WTC11 (cell line): Measurements from ENCODE around the gene KRT222. TPM values are rescaled to one million over a fixed set of nuclear protein-coding genes. Genes with fewer than 3 reads are reported as not detected.
A peak's percentile ranks its signal among the peaks of the same experiment; 100 is the strongest.

ENCODE experiments used
- ATAC-seq: fragments of 200-7000 bp; cut with Tn5 transposase; 2 replicates; pipeline ENCODE4 v1.10.0; 2021; ENCODE audit warnings: mild to moderate bottlenecking, moderate library complexity
- Bru-seq: library from RNA; stranded (reverse); fragments of 400-500 nt; gene quantifications from one replicate; lab custom pipeline; 2021; lab: Mats Ljungman, UMichigan
- CTCF ChIA-PET: fragments of 300-600 bp; sonication (Branson Sonifier 250); formaldehyde crosslinking; loops from one replicate; lab custom pipeline; 2021; ENCODE audit warnings: antibody characterized with exemption; lab: Charles Lee
- POLR2A ChIA-PET: fragments of 350-600 bp; sonication (Branson Sonifier 250); formaldehyde crosslinking; loops from one replicate; lab custom pipeline; 2021; ENCODE audit warnings: antibody characterized with exemption; lab: Charles Lee
- DNase-seq: peaks from one replicate; pipeline ENCODE4 v3.0.0; 2021; ENCODE audit warnings: low spot score
- H3K27ac Mint-ChIP-seq: 2 replicates; pipeline ENCODE4 v1.8.0; 2021; ENCODE audit warnings: mixed read lengths
- H3K27me3 Mint-ChIP-seq: 2 replicates; pipeline ENCODE4 v1.8.0; 2021; ENCODE audit warnings: low read depth, mild to moderate bottlenecking, moderate library complexity, mixed read lengths
- H3K36me3 Mint-ChIP-seq: 2 replicates; pipeline ENCODE4 v1.8.0; 2021; ENCODE audit warnings: mixed read lengths
- H3K4me1 Mint-ChIP-seq: 2 replicates; pipeline ENCODE4 v1.8.0; 2022; ENCODE audit warnings: mixed read lengths
- H3K4me3 Mint-ChIP-seq: 2 replicates; pipeline ENCODE4 v1.8.0; 2021; ENCODE audit warnings: mild to moderate bottlenecking, moderate library complexity, mixed read lengths
- H3K9me3 Mint-ChIP-seq: 2 replicates; pipeline ENCODE4 v1.8.0; 2021; ENCODE audit warnings: mixed read lengths
- ATF1 ChIP-seq: sonication (generic); formaldehyde crosslinking; IDR thresholded peaks from 2 replicates; pipeline ENCODE4 v1.8.1; 2023; ENCODE audit warnings: mild to moderate bottlenecking, moderate library complexity, missing genetic modification reagents
- GTF2I ChIP-seq: fragments of 250-450 bp; sonication (Bioruptor Pico); conservative IDR thresholded peaks from 2 replicates; pipeline ENCODE4 v1.4.0; 2021; ENCODE audit warnings: mild to moderate bottlenecking
- HMGA2 ChIP-seq: fragments of 250-450 bp; sonication (Bioruptor Pico); IDR thresholded peaks from 2 replicates; pipeline ENCODE4 v1.4.0; 2021; ENCODE audit warnings: mild to moderate bottlenecking, moderate library complexity
- JAZF1 ChIP-seq: fragments of 250-450 bp; sonication (Bioruptor Pico); IDR thresholded peaks from 2 replicates; pipeline ENCODE4 v1.9.0; 2021; ENCODE audit warnings: moderate library complexity, mild to moderate bottlenecking, inconsistent platforms
- MXD4 ChIP-seq: fragments of 250-450 bp; sonication (Bioruptor Pico); IDR thresholded peaks from 2 replicates; pipeline ENCODE4 v1.8.0; 2021; ENCODE audit warnings: mild to moderate bottlenecking, moderate library complexity, borderline replicate concordance
- NFE2L1 ChIP-seq: sonication (generic); formaldehyde crosslinking; IDR thresholded peaks from 2 replicates; pipeline ENCODE4 v1.8.1; 2023; ENCODE audit warnings: missing genetic modification reagents
- PRDM15 ChIP-seq: sonication (generic); formaldehyde crosslinking; IDR thresholded peaks from 2 replicates; pipeline ENCODE4 v1.8.0; 2022; ENCODE audit warnings: missing genetic modification reagents
- STAT6 ChIP-seq: sonication (generic); formaldehyde crosslinking; conservative IDR thresholded peaks from 2 replicates; pipeline ENCODE4 v1.8.1; 2023; ENCODE audit warnings: mild to moderate bottlenecking, low read depth, missing genetic modification reagents, moderate library complexity
- TEAD4 ChIP-seq: sonication (generic); formaldehyde crosslinking; IDR thresholded peaks from 2 replicates; pipeline ENCODE4 v1.8.0; 2022; ENCODE audit warnings: mild to moderate bottlenecking, missing genetic modification reagents
- ZNF232 ChIP-seq: sonication (generic); formaldehyde crosslinking; IDR thresholded peaks from 2 replicates; pipeline ENCODE4 v1.8.0; 2022; ENCODE audit warnings: mild to moderate bottlenecking, missing genetic modification reagents
- ZNF263 ChIP-seq: sonication (generic); formaldehyde crosslinking; IDR thresholded peaks from 2 replicates; pipeline ENCODE4 v1.8.1; 2022; ENCODE audit warnings: low read depth, mild to moderate bottlenecking, moderate library complexity, missing genetic modification reagents
- long read RNA-seq, 3 experiments: library from RNA in 1 of 3; library from capped mRNA in 1 of 3; library from polyadenylated mRNA in 1 of 3; unstranded in 2 of 3; stranded (forward) in 1 of 3; transcript quantifications; one replicate each; pipeline ENCODE4 v2.0.0, GENCODE V29; 2021
- total RNA-seq: library from RNA; stranded (reverse); gene quantifications from 3 replicates; pipeline ENCODE4 v1.2.3, GENCODE V29; 2021
- TF ChIP-seq, protein P1 (sequence below): sonication (generic); formaldehyde crosslinking; IDR thresholded peaks from 2 replicates; pipeline ENCODE4 v1.8.0; 2022; ENCODE audit warnings: mild to moderate bottlenecking, missing genetic modification reagents
- TF ChIP-seq, protein P2 (sequence below): sonication (generic); formaldehyde crosslinking; IDR thresholded peaks from 2 replicates; pipeline ENCODE4 v1.8.1; 2022; ENCODE audit warnings: mild to moderate bottlenecking, missing genetic modification reagents, moderate library complexity, borderline replicate concordance
- TF ChIP-seq, protein P3 (sequence below): fragments of 250-450 bp; sonication (Bioruptor Pico); IDR thresholded peaks from 2 replicates; pipeline ENCODE4 v1.9.0; 2021; ENCODE audit warnings: mild to moderate bottlenecking
- TF ChIP-seq, protein P4 (sequence below): sonication (generic); formaldehyde crosslinking; IDR thresholded peaks from 2 replicates; pipeline ENCODE4 v1.8.0; 2023; ENCODE audit warnings: mild to moderate bottlenecking, missing genetic modification reagents
- TF ChIP-seq, protein P5 (sequence below): fragments of 250-450 bp; sonication (Bioruptor Pico); IDR thresholded peaks from 2 replicates; pipeline ENCODE4 v2.1.2; 2022; ENCODE audit warnings: mild to moderate bottlenecking, moderate library complexity

The KRT222 gene
- total RNA-seq (0.09 to 0.34 TPM (median 0.30 TPM) in 3 replicates), Bru-seq, nascent RNA (percentile 35 among the genes with signal in this experiment)
- long read RNA-seq, experiment 1, partial matches to known transcripts = 1 of 2 reads
- long read RNA-seq, experiment 1, other reads (novel, unspliced or antisense) = 0 of 2 reads
- long read RNA-seq, experiment 2, partial matches to known transcripts = 0 of 4 reads
- long read RNA-seq, experiment 2, other reads (novel, unspliced or antisense) = 0 of 4 reads
- long read RNA-seq, experiment 3, partial matches to known transcripts = 0 of 3 reads
- long read RNA-seq, experiment 3, other reads (novel, unspliced or antisense) = 0 of 3 reads

- H3K9me3 Mint-ChIP-seq = no peaks in the 10 kb centered on the region
- H3K4me3 Mint-ChIP-seq = peak within 1 kb of the TSS; percentile 73
- no peak for DNase-seq
- H3K36me3 Mint-ChIP-seq = no peaks in the 10 kb centered on the region
- peaks cover 16% of the 10 kb centered on the region for H3K4me1 Mint-ChIP-seq
- no peak for TF ChIP-seq GTF2I (CRISPR knock-in tag)
- TF ChIP-seq, protein P1, sequence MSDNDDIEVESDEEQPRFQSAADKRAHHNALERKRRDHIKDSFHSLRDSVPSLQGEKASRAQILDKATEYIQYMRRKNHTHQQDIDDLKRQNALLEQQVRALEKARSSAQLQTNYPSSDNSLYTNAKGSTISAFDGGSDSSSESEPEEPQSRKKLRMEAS (CRISPR knock-in tag) = no peak
- TF ChIP-seq PRDM15 (CRISPR knock-in tag) = no peak
- no peak for TF ChIP-seq ZNF232 (CRISPR knock-in tag)
- TF ChIP-seq, protein P2, sequence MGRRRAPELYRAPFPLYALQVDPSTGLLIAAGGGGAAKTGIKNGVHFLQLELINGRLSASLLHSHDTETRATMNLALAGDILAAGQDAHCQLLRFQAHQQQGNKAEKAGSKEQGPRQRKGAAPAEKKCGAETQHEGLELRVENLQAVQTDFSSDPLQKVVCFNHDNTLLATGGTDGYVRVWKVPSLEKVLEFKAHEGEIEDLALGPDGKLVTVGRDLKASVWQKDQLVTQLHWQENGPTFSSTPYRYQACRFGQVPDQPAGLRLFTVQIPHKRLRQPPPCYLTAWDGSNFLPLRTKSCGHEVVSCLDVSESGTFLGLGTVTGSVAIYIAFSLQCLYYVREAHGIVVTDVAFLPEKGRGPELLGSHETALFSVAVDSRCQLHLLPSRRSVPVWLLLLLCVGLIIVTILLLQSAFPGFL (CRISPR knock-in tag) = no peak
- TF ChIP-seq, protein P3, sequence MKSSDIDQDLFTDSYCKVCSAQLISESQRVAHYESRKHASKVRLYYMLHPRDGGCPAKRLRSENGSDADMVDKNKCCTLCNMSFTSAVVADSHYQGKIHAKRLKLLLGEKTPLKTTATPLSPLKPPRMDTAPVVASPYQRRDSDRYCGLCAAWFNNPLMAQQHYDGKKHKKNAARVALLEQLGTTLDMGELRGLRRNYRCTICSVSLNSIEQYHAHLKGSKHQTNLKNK (CRISPR knock-in tag) = no peak
- TF ChIP-seq ATF1 (CRISPR knock-in tag) = no peak
- TF ChIP-seq, protein P4, sequence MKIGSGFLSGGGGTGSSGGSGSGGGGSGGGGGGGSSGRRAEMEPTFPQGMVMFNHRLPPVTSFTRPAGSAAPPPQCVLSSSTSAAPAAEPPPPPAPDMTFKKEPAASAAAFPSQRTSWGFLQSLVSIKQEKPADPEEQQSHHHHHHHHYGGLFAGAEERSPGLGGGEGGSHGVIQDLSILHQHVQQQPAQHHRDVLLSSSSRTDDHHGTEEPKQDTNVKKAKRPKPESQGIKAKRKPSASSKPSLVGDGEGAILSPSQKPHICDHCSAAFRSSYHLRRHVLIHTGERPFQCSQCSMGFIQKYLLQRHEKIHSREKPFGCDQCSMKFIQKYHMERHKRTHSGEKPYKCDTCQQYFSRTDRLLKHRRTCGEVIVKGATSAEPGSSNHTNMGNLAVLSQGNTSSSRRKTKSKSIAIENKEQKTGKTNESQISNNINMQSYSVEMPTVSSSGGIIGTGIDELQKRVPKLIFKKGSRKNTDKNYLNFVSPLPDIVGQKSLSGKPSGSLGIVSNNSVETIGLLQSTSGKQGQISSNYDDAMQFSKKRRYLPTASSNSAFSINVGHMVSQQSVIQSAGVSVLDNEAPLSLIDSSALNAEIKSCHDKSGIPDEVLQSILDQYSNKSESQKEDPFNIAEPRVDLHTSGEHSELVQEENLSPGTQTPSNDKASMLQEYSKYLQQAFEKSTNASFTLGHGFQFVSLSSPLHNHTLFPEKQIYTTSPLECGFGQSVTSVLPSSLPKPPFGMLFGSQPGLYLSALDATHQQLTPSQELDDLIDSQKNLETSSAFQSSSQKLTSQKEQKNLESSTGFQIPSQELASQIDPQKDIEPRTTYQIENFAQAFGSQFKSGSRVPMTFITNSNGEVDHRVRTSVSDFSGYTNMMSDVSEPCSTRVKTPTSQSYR = no peak
- POLR2A ChIA-PET = no interaction called here
- H3K27me3 Mint-ChIP-seq = no peaks in the 10 kb centered on the region
- peak; percentile 41 for ATAC-seq
- CTCF ChIA-PET = interaction anchor here (0.6 to 1.4 kb wide), 6 partner anchors 23 to 1001 kb away, joined by 3 to 8 read pairs (median 4); no protein-coding TSS in a partner anchor
- H3K27ac Mint-ChIP-seq = no peak within 1 kb of the TSS
Observed at GRCh38 chr17:40664582-40665333, at the start of gene KRT222. Gene KRT222, minus strand, starts transcription at chr17:40665177. Its CDS starts 78 bp downstream, at chr17:40665099.

DNA sequence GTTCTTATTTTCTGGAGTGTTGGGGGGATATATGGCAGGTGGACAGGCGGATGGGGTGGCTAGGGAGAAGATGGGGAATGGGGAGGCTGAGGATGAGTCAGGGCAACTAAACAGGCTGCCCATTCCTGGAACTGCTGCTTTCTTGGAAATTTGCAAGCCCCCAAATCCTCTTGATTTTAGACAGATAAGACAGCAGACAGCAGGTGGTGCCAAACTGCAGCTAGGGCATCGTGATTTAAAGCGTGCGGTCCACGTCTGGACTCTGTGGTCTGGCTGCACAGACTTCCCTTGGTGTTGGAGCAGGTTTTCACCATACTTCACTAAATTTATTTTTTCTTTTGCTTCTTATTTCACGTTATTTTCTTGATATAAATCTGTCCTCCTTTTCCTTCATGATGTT, 49.5 kb upstream of the KRT222 start:
- CTCF ChIA-PET = no interaction called here
- Mint-ChIP-seq H3K27ac (no peak overlapping the region), H3K4me1 (no peaks in the 10 kb centered on the region), H3K27me3 (no peaks in the 10 kb centered on the region), H3K36me3 (no peaks in the 10 kb centered on the region), H3K9me3 (peaks cover 5% of the 10 kb centered on the region; the same call in 1 of the 2 replicates), H3K4me3 (no peak overlapping the region)
- DNase-seq = no peak
- POLR2A ChIA-PET = no interaction called here
- no peak for ATAC-seq
- no peak for TF ChIP-seq TEAD4
- TF ChIP-seq HMGA2 (CRISPR knock-in tag) = no peak
- TF ChIP-seq, protein P5, sequence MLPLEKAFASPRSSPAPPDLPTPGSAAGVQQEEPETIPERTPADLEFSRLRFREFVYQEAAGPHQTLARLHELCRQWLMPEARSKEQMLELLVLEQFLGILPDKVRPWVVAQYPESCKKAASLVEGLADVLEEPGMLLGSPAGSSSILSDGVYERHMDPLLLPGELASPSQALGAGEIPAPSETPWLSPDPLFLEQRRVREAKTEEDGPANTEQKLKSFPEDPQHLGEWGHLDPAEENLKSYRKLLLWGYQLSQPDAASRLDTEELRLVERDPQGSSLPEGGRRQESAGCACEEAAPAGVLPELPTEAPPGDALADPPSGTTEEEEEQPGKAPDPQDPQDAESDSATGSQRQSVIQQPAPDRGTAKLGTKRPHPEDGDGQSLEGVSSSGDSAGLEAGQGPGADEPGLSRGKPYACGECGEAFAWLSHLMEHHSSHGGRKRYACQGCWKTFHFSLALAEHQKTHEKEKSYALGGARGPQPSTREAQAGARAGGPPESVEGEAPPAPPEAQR (CRISPR knock-in tag) = no peak
- TF ChIP-seq JAZF1 (CRISPR knock-in tag) = no peak
- no peak for TF ChIP-seq MXD4 (CRISPR knock-in tag)
- TF ChIP-seq NFE2L1 (CRISPR knock-in tag) = no peak
- no peak for TF ChIP-seq STAT6 (CRISPR knock-in tag)
- no peak for TF ChIP-seq ZNF263 (CRISPR knock-in tag)
